HEK293 (cell line): ENCODE data around the gene DHFR.

ENCODE experiments used
- CTCF ChIA-PET: fragments of 350-600 bp; formaldehyde crosslinking; extraction: SDS; loops from one replicate; lab custom pipeline; 2021; ENCODE audit warnings: antibody characterized with exemption; lab: Yijun Ruan, JAX
- POLR2A ChIA-PET: fragments of 300-600 bp; formaldehyde crosslinking; extraction: SDS; loops from one replicate; lab custom pipeline; 2020; ENCODE audit warnings: antibody characterized with exemption, inconsistent platforms; lab: Yijun Ruan, JAX
- H3K27ac ChIP-seq: fragments of 200-500 bp; sonication (Bioruptor generic); 2 replicates; pipeline ENCODE4 v1.5.1; 2014; ENCODE audit warnings: low read depth, low read length, control low read depth, inconsistent platforms; ENCODE audit errors: extremely low read depth
- H3K36me3 ChIP-seq, 2 experiments: fragments of 200-500 bp in 1 of 2; sonication (Bioruptor generic) in 1 of 2; 1 replicate in 1 of 2; 2 replicates in 1 of 2; pipeline ENCODE4 v1.5.1; 2014 to 2017; ENCODE audit warnings: inconsistent platforms in 2 of 2, low read length in 2 of 2; ENCODE audit not compliant: control insufficient read depth in 2 of 2, insufficient read depth in 1 of 2
- H3K4me1 ChIP-seq: fragments of 200-500 bp; sonication (Bioruptor generic); 2 replicates; pipeline ENCODE4 v1.5.1; 2014; ENCODE audit warnings: mild to moderate bottlenecking, low read length, inconsistent platforms; ENCODE audit not compliant: control insufficient read depth, insufficient read depth
- H3K4me3 ChIP-seq: 2 replicates; pipeline ENCODE4 v1.5.1; 2011; ENCODE audit warnings: low read depth, mild to moderate bottlenecking, control low read depth, low read length, moderate library complexity
- H3K9me3 ChIP-seq: fragments of 200-500 bp; sonication (Bioruptor generic); 2 replicates; pipeline ENCODE4 v1.5.1; 2014; ENCODE audit warnings: low read depth, low read length, inconsistent platforms; ENCODE audit not compliant: control insufficient read depth, insufficient read depth
- KLF8 ChIP-seq: fragments of 450-650 bp; formaldehyde crosslinking; IDR thresholded peaks from 2 replicates; pipeline ENCODE4 v1.5.1; 2016; ENCODE audit warnings: missing biosample characterization, missing genetic modification characterization
- ZBTB7A ChIP-seq: fragments of 450-650 bp; formaldehyde crosslinking; IDR thresholded peaks from 2 replicates; pipeline ENCODE4 v1.5.1; 2016; ENCODE audit warnings: low read depth, missing biosample characterization, missing genetic modification characterization
- ZNF121 ChIP-seq: fragments of 450-650 bp; formaldehyde crosslinking; IDR thresholded peaks from 2 replicates; pipeline ENCODE4 v1.5.1; 2016; ENCODE audit warnings: missing biosample characterization, missing genetic modification characterization
- ZNF132 ChIP-seq: fragments of 450-650 bp; formaldehyde crosslinking; IDR thresholded peaks from 2 replicates; pipeline ENCODE4 v1.5.1; 2017; ENCODE audit warnings: missing biosample characterization, missing genetic modification characterization, borderline replicate concordance
- ZNF2 ChIP-seq: fragments of 450-650 bp; formaldehyde crosslinking; IDR thresholded peaks from 2 replicates; pipeline ENCODE4 v1.5.1; 2016; ENCODE audit warnings: missing biosample characterization, missing genetic modification characterization
- ZNF366 ChIP-seq: fragments of 450-650 bp; formaldehyde crosslinking; conservative IDR thresholded peaks from 2 replicates; pipeline ENCODE4 v1.5.1; 2016; ENCODE audit warnings: missing biosample characterization, missing genetic modification characterization
- ZNF404 ChIP-seq: fragments of 450-650 bp; formaldehyde crosslinking; IDR thresholded peaks from 2 replicates; pipeline ENCODE4 v1.5.1; 2017; ENCODE audit warnings: missing biosample characterization, missing genetic modification characterization
- ZNF501 ChIP-seq: fragments of 450-650 bp; formaldehyde crosslinking; IDR thresholded peaks from 2 replicates; pipeline ENCODE4 v1.5.1; 2016; ENCODE audit warnings: missing biosample characterization, missing genetic modification characterization
- ZNF555 ChIP-seq: fragments of 450-650 bp; formaldehyde crosslinking; conservative IDR thresholded peaks from 2 replicates; pipeline ENCODE4 v1.5.1; 2017; ENCODE audit warnings: missing biosample characterization, mild to moderate bottlenecking, missing genetic modification characterization, inconsistent platforms
- ZNF561 ChIP-seq: fragments of 450-650 bp; IDR thresholded peaks from 2 replicates; pipeline ENCODE4 v1.5.1; 2018; ENCODE audit warnings: missing biosample characterization, missing genetic modification characterization, borderline replicate concordance
- ZNF660 ChIP-seq: fragments of 450-650 bp; IDR thresholded peaks from 2 replicates; pipeline ENCODE4 v1.5.1; 2018; ENCODE audit warnings: missing biosample characterization, mild to moderate bottlenecking, missing genetic modification characterization
- ZNF776 ChIP-seq: fragments of 450-650 bp; formaldehyde crosslinking; IDR thresholded peaks from 2 replicates; pipeline ENCODE4 v1.5.0; 2017; ENCODE audit warnings: missing biosample characterization, missing genetic modification characterization, borderline replicate concordance
- TF ChIP-seq, protein P1 (sequence below): fragments of 450-650 bp; formaldehyde crosslinking; IDR thresholded peaks from 2 replicates; pipeline ENCODE4; 2016; ENCODE audit warnings: missing biosample characterization, missing genetic modification characterization
- TF ChIP-seq, protein P2 (sequence below): fragments of 450-650 bp; formaldehyde crosslinking; IDR thresholded peaks from 2 replicates; pipeline ENCODE4 v1.5.1; 2016; ENCODE audit warnings: missing biosample characterization, missing genetic modification characterization
- TF ChIP-seq, protein P3 (sequence below): fragments of 450-650 bp; formaldehyde crosslinking; IDR thresholded peaks from 2 replicates; pipeline ENCODE4 v1.5.1; 2016; ENCODE audit warnings: missing biosample characterization, missing genetic modification characterization

Gene DHFR

DNA sequence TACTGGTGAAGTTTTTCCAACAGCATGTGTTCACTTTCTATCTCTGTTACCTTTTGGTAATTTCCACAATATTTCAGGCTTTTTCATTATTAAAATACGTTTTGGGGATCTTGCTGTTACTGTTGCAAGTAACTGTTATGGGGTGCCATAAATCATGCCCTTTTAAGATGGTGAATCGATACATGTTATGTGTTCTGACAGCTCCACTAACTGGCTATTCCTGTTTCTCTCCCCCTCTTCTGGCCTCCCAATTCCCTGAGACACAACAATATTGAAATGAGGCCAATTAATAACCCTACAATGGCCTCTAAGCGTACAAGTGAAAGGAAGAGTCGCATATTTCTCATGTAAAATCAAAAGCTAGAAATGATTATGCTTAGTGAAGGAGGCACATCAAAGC lies 13.4 kb downstream of the DHFR start (continued):
- TF ChIP-seq, protein P1, sequence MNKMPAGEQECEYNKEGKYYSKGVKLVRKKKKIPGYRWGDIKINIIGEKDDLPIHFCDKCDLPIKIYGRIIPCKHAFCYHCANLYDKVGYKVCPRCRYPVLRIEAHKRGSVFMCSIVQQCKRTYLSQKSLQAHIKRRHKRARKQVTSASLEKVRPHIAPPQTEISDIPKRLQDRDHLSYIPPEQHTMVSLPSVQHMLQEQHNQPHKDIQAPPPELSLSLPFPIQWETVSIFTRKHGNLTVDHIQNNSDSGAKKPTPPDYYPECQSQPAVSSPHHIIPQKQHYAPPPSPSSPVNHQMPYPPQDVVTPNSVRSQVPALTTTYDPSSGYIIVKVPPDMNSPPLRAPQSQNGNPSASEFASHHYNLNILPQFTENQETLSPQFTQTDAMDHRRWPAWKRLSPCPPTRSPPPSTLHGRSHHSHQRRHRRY (tag by site-specific recombination), result no peak
- TF ChIP-seq KLF8 (tag by site-specific recombination) (no peak), ZNF660 (tag by site-specific recombination) (no peak), ZNF501 (no peak), ZNF121 (no peak), ZNF776 (no peak)

DNA sequence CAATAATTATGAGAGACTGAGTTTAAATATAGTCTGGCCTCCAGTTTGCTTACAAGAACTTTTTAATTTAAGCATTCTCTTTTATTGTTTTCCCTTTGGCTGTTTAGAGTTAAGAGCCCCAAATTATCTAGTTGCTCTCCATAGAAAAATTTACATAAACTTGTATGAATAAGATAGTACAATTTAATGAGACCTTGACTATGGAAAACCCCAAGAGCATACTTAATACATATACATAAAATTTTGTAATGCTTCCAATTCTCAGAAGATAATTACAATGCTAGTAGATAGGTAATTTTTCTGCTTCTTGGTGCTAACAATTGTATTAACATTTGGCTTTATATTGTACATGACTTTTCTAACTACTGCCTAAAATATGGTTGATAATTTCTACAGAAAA lies 20.6 kb downstream of the DHFR start:
- no peaks in the 10 kb centered on the region for H3K9me3 ChIP-seq
- H3K4me3 ChIP-seq, result no peak overlapping the region
- ChIA-PET POLR2A (no interaction called here), CTCF (no interaction called here)
- H3K27ac ChIP-seq, result no peak overlapping the region
- TF ChIP-seq ZBTB7A (tag by site-specific recombination) (no peak), ZNF2 (tag by site-specific recombination) (no peak), ZNF132 (no peak), ZNF404 (tag by site-specific recombination) (no peak), ZNF561 (tag by site-specific recombination) (no peak), ZNF555 (tag by site-specific recombination) (no peak)
- TF ChIP-seq, protein P2, sequence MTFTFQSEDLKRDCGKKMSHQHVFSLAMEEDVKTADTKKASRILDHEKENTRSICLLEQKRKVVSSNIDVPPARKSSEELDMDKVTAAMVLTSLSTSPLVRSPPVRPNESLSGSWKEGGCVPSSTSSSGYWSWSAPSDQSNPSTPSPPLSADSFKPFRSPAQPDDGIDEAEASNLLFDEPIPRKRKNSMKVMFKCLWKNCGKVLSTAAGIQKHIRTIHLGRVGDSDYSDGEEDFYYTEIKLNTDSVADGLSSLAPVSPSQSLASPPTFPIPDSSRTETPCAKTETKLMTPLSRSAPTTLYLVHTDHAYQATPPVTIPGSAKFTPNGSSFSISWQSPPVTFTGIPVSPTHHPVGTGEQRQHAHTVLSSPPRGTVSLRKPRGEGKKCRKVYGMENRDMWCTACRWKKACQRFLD, result no peak
- H3K4me1 ChIP-seq, result no peaks in the 10 kb centered on the region
- H3K36me3 ChIP-seq, result peaks cover 61 to 84% of the 10 kb centered on the region in 2 experiments

DNA sequence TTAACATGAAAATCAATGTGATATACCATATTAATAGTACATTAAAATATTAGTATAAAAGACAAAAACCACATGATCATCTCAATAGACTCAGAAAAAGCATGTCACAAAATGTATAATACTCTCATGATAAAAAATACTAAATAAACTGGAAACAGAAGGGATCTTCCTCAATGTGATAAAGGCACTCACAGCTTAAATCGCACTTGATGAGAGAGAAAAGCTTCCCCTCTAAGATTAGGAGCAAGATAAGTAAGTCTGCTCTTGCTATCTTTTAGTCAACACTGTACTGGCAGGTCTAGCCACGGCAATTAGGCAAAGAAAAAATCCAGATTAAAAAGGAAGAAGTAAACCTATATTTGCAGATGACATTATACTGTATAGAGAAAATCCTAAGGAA lies 22.1 kb downstream of the DHFR start:
- Histone ChIP-seq H3K36me3 (peaks cover 57 to 72% of the 10 kb centered on the region in 2 experiments), H3K4me3 (no peak overlapping the region), H3K4me1 (no peaks in the 10 kb centered on the region), H3K27ac (no peak overlapping the region), H3K9me3 (no peaks in the 10 kb centered on the region)
- TF ChIP-seq, protein P2, result no peak
- TF ChIP-seq ZNF366 (tag by site-specific recombination), result no peak
- TF ChIP-seq, protein P3, sequence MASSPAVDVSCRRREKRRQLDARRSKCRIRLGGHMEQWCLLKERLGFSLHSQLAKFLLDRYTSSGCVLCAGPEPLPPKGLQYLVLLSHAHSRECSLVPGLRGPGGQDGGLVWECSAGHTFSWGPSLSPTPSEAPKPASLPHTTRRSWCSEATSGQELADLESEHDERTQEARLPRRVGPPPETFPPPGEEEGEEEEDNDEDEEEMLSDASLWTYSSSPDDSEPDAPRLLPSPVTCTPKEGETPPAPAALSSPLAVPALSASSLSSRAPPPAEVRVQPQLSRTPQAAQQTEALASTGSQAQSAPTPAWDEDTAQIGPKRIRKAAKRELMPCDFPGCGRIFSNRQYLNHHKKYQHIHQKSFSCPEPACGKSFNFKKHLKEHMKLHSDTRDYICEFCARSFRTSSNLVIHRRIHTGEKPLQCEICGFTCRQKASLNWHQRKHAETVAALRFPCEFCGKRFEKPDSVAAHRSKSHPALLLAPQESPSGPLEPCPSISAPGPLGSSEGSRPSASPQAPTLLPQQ (tag by site-specific recombination), result no peak
- POLR2A ChIA-PET, result no interaction called here
- CTCF ChIA-PET, result interaction anchor here (0.9 kb wide), 1 partner anchor 23 kb away, joined by 3 read pairs; no protein-coding TSS in a partner anchor
